Fibroblast of lung (primary cell): ENCODE results near the gene SMARCAL1. TPM values are rescaled to one million over a fixed set of nuclear protein-coding genes. Genes with fewer than 3 reads are reported as not detected.

Experiments used
- DNase-seq, 2 donors: peaks; one replicate each; pipeline versions ENCODE4 v3.0.0 to v3.0.0-alpha.2; 2010; ENCODE audit warnings: low read depth in 2 of 2
- H2AFZ ChIP-seq: 2 replicates; pipeline ENCODE4 v1.5.1; 2012; ENCODE audit warnings: low read length, control low read depth, inconsistent platforms
- H3K27ac ChIP-seq: 2 replicates; pipeline ENCODE4 v1.5.1; 2011; ENCODE audit warnings: low read length, control low read depth; ENCODE audit not compliant: insufficient read depth
- H3K27me3 ChIP-seq: 2 replicates; pipeline ENCODE4 v1.5.1; 2011; ENCODE audit warnings: mild to moderate bottlenecking, low read length; ENCODE audit not compliant: control insufficient read depth, insufficient read depth
- H3K36me3 ChIP-seq: 2 replicates; pipeline ENCODE4 v1.5.1; 2011; ENCODE audit warnings: low read length; ENCODE audit not compliant: control insufficient read depth, insufficient read depth
- H3K4me1 ChIP-seq: 2 replicates; pipeline ENCODE4 v1.5.1; 2011; ENCODE audit warnings: low read length; ENCODE audit not compliant: control insufficient read depth, insufficient read depth; ENCODE audit errors: extremely low read depth
- H3K4me2 ChIP-seq: 2 replicates; pipeline ENCODE4 v1.5.1; 2011; ENCODE audit warnings: low read length, control low read depth; ENCODE audit not compliant: insufficient read depth; ENCODE audit errors: extremely low read depth
- H3K4me3 ChIP-seq, 4 experiments: fragments of 200-600 bp in 1 of 4; sonication (generic) in 1 of 4; replicated peaks in 1 of 4; 2 replicates each; pipeline ENCODE4 v1.5.1; 2011 to 2016; ENCODE audit warnings: low read length in 4 of 4, low read depth in 3 of 4, mild to moderate bottlenecking in 3 of 4, control low read depth in 2 of 4, inconsistent platforms in 1 of 4, mixed read lengths in 1 of 4; ENCODE audit not compliant: insufficient read depth in 1 of 4; ENCODE audit errors: control extremely low read depth in 1 of 4
- H3K79me2 ChIP-seq: 2 replicates; pipeline ENCODE4 v1.5.1; 2012; ENCODE audit warnings: mild to moderate bottlenecking, low read length, inconsistent platforms; ENCODE audit not compliant: control insufficient read depth, insufficient read depth
- H3K9ac ChIP-seq: 2 replicates; pipeline ENCODE4 v1.5.1; 2011; ENCODE audit warnings: mild to moderate bottlenecking, low read length, control low read depth; ENCODE audit not compliant: insufficient read depth
- H3K9me3 ChIP-seq: 2 replicates; pipeline ENCODE4 v1.5.1; 2012; ENCODE audit warnings: low read depth, low read length; ENCODE audit not compliant: control insufficient read depth, insufficient read depth
- H4K20me1 ChIP-seq: 2 replicates; pipeline ENCODE4 v1.5.1; 2011; ENCODE audit warnings: low read length; ENCODE audit not compliant: control insufficient read depth, insufficient read depth; ENCODE audit errors: extremely low read depth
- EZH2 ChIP-seq: IDR thresholded peaks from 2 replicates; pipeline ENCODE4 v1.5.1; 2012; ENCODE audit warnings: low read length, control low read depth, mild to moderate bottlenecking; ENCODE audit errors: missing control alignments
- polyA plus RNA-seq, 2 donors: library from polyadenylated mRNA; depleted of rRNA in 1 of 2; stranded (reverse) in 1 of 2; unstranded in 1 of 2; fragments of >200 nt; gene quantifications; 2 replicates each; pipeline ENCODE4 v1.2.1, GENCODE V29; 2011 to 2012; ENCODE audit warnings: missing spikeins in 1 of 2
- total RNA-seq: library from RNA; depleted of rRNA; stranded (reverse); fragments of >200 nt; gene quantifications from 2 replicates; pipeline ENCODE4 v1.2.1, GENCODE V29; 2014
- TF ChIP-seq, protein P1 (sequence below), 2 donors: IDR thresholded peaks in 1 of 2; conservative IDR thresholded peaks in 1 of 2; 1 replicate in 1 of 2; 2 replicates in 1 of 2; pipeline ENCODE4 v1.5.1; 2011 to 2012; ENCODE audit warnings: low read length in 2 of 2, control low read depth in 1 of 2, inconsistent platforms in 1 of 2, low read depth in 1 of 2, mild to moderate bottlenecking in 1 of 2

Gene SMARCAL1
- total and polyA plus RNA-seq, 2 donors (not counting 1 experiment from before 2014, with no cell fraction given), result 21.5 to 25.1 TPM

GRCh38 chr2:216464104-216464720, 51.9 kb downstream of the SMARCAL1 start:
- H3K9ac ChIP-seq, result no peak overlapping the region
- H3K4me1 ChIP-seq, result no peaks in the 10 kb centered on the region
- DNase-seq, result no peak
- no peak overlapping the region for H3K4me2 ChIP-seq
- H3K9me3 ChIP-seq, result no peaks in the 10 kb centered on the region
- H3K36me3 ChIP-seq, result peaks cover 5% of the 10 kb centered on the region
- no peaks in the 10 kb centered on the region for H3K27me3 ChIP-seq
- no peak for TF ChIP-seq EZH2
- TF ChIP-seq, protein P1, sequence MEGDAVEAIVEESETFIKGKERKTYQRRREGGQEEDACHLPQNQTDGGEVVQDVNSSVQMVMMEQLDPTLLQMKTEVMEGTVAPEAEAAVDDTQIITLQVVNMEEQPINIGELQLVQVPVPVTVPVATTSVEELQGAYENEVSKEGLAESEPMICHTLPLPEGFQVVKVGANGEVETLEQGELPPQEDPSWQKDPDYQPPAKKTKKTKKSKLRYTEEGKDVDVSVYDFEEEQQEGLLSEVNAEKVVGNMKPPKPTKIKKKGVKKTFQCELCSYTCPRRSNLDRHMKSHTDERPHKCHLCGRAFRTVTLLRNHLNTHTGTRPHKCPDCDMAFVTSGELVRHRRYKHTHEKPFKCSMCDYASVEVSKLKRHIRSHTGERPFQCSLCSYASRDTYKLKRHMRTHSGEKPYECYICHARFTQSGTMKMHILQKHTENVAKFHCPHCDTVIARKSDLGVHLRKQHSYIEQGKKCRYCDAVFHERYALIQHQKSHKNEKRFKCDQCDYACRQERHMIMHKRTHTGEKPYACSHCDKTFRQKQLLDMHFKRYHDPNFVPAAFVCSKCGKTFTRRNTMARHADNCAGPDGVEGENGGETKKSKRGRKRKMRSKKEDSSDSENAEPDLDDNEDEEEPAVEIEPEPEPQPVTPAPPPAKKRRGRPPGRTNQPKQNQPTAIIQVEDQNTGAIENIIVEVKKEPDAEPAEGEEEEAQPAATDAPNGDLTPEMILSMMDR (conservative IDR thresholded peaks at IDR 0.05 in 1 of 2, IDR thresholded peaks at IDR 0.05 in 1 of 2; ENCODE audit: low read depth in 1 of 2, low read length in 2 of 2), result no peak
- H4K20me1 ChIP-seq, result no peaks in the 10 kb centered on the region
- H3K79me2 ChIP-seq, result no peaks in the 10 kb centered on the region
- H3K27ac ChIP-seq, result no peak overlapping the region
- no peak overlapping the region for H2AFZ ChIP-seq
- H3K4me3 ChIP-seq, result no peak overlapping the region

- DNase-seq, result no peak
- H2AFZ ChIP-seq, result no peak overlapping the region
- H4K20me1 ChIP-seq, result no peaks in the 10 kb centered on the region
- H3K36me3 ChIP-seq, result peaks cover 5% of the 10 kb centered on the region
- H3K4me3 ChIP-seq, result no peak overlapping the region
- H3K4me1 ChIP-seq, result no peaks in the 10 kb centered on the region
- no peaks in the 10 kb centered on the region for H3K9me3 ChIP-seq
- no peaks in the 10 kb centered on the region for H3K27me3 ChIP-seq
- no peak overlapping the region for H3K4me2 ChIP-seq
- TF ChIP-seq, protein P1 (conservative IDR thresholded peaks at IDR 0.05 in 1 of 2, IDR thresholded peaks at IDR 0.05 in 1 of 2; ENCODE audit: low read depth in 1 of 2, low read length in 2 of 2), result no peak
- TF ChIP-seq EZH2, result no peak
- H3K79me2 ChIP-seq, result no peaks in the 10 kb centered on the region
- no peak overlapping the region for H3K9ac ChIP-seq
- no peak overlapping the region for H3K27ac ChIP-seq
These were observed 53.4 kb downstream of the SMARCAL1 start for GRCh38 chr2:216465579-216466195.

DNA sequence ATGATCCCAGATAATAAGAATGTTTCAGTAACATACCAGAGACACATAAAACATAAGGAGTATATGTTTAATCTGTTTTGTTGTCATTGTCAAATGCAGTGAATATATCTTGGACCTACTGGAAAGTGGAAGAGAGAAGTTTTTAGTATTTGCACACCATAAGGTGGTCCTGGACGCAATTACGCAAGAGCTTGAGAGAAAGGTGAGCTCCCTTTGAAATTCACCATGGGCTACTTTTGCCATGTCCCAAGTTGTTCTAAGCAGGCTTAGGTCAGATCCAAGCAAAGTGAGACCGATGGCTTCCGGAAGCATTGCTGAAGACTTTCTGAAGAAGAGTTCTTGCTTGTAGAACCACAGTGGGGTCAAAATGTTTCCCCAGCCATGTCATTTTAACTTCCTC, 55.6 kb downstream of the SMARCAL1 start:
- Histone ChIP-seq H3K27ac (no peak overlapping the region), H3K9me3 (no peaks in the 10 kb centered on the region)

More for the DNA sequence above, 55.6 kb downstream of the SMARCAL1 start:
- H3K36me3 ChIP-seq, result peaks cover 5% of the 10 kb centered on the region
- H3K4me2 ChIP-seq, result no peak overlapping the region
- no peak overlapping the region for H2AFZ ChIP-seq
- H3K4me3 ChIP-seq, result no peak overlapping the region
- no peaks in the 10 kb centered on the region for H3K27me3 ChIP-seq
- TF ChIP-seq, protein P1 (conservative IDR thresholded peaks at IDR 0.05 in 1 of 2, IDR thresholded peaks at IDR 0.05 in 1 of 2; ENCODE audit: low read depth in 1 of 2, low read length in 2 of 2), result no peak
- TF ChIP-seq EZH2, result no peak
- H4K20me1 ChIP-seq, result no peaks in the 10 kb centered on the region
- no peak for DNase-seq
- H3K4me1 ChIP-seq, result no peaks in the 10 kb centered on the region
- no peak overlapping the region for H3K9ac ChIP-seq
- no peaks in the 10 kb centered on the region for H3K79me2 ChIP-seq
